SK-N-MC (cell line): ENCODE data around the gene COL1A2.

Experiments
- EZH2 ChIP-seq: fragments of 200-600 bp; sonication (generic); IDR thresholded peaks from one replicate; pipeline ENCODE4 v1.6.1; 2017; ENCODE audit warnings: antibody characterized with exemption
- FOXP2 ChIP-seq: optimal IDR thresholded peaks from 2 replicates; pipeline ENCODE3; 2011; ENCODE audit warnings: mild to moderate bottlenecking, moderate library complexity; ENCODE audit not compliant: insufficient read depth; ENCODE audit errors: extremely low read length, control extremely low read depth
- POLR2AphosphoS5 ChIP-seq: IDR thresholded peaks from 2 replicates; pipeline ENCODE4 v1.6.1; 2012; ENCODE audit warnings: mild to moderate bottlenecking, low read depth, low read length, borderline replicate concordance

- TF ChIP-seq EZH2 (no peak), POLR2AphosphoS5 (no peak), FOXP2 (no peak)
Measured at GRCh38 chr7:94466516-94466915, 71.8 kb downstream of the COL1A2 start.
